ENCODE results near the gene GZMB.

DNA sequence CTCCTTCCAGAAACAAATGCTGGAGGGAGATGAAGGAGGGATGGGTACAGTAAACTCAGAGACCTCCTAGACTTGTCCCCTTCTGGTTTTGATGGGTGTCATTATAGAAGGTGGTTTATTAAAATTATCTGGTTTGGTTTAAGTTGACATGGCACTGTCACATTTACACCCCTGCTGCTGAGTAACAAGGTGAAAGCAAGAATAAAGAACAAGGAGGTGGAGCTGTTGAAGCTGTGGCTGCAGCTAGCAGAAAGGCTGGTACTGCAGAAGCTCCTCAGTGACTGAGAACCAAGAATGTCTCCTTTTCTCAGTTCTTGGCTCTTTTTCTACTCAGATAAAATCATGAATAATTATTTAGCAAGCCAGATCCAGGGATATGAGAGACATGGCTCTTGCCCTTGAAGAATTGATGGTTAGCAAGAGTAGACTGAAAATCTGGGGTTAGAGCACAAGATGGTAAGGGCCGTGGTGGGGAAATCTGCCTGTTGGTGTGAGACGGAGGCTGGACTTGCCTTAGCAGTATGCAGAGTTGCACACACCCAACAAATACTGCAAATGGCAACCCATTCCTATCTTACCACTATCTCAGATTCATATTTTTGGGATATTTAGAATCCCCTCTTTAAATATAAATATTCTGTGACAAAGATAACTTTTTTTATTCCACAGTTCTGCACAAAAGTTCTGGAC is 24.2 kb downstream of the GZMB start, which contains the start of gene GZMH:
- TF ChIP-seq, protein P1, sequence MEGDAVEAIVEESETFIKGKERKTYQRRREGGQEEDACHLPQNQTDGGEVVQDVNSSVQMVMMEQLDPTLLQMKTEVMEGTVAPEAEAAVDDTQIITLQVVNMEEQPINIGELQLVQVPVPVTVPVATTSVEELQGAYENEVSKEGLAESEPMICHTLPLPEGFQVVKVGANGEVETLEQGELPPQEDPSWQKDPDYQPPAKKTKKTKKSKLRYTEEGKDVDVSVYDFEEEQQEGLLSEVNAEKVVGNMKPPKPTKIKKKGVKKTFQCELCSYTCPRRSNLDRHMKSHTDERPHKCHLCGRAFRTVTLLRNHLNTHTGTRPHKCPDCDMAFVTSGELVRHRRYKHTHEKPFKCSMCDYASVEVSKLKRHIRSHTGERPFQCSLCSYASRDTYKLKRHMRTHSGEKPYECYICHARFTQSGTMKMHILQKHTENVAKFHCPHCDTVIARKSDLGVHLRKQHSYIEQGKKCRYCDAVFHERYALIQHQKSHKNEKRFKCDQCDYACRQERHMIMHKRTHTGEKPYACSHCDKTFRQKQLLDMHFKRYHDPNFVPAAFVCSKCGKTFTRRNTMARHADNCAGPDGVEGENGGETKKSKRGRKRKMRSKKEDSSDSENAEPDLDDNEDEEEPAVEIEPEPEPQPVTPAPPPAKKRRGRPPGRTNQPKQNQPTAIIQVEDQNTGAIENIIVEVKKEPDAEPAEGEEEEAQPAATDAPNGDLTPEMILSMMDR (IDR thresholded peaks at IDR 0.05), result no peak
- no peak for TF ChIP-seq POLR2A (IDR thresholded peaks at IDR 0.05)
